ENCODE measurements around the gene CCDC191. TPM values are rescaled to one million over a fixed set of nuclear protein-coding genes. Genes with fewer than 3 reads are reported as not detected.

CCDC191 gene
- total RNA-seq, 2 experiments from 2014 or later = 4.2 to 5.0 TPM

- no peaks in the 10 kb centered on the region for H3K4me1 ChIP-seq (ENCODE audit: insufficient read depth, low read length, poor library complexity, severe bottlenecking)
- no peaks in the 10 kb centered on the region for H3K9me3 ChIP-seq (ENCODE audit: low read length)
- no peak overlapping the region for H3K4me3 ChIP-seq (ENCODE audit: low read depth, low read length, poor library complexity, severe bottlenecking)
- H3K9me2 ChIP-seq (ENCODE audit: insufficient read depth, low read length) = no peaks in the 10 kb centered on the region
- H3K4me2 ChIP-seq (ENCODE audit: low read length) = no peak overlapping the region
- no peak for DNase-seq (ENCODE audit: low spot score)
- no peaks in the 10 kb centered on the region for H3K79me2 ChIP-seq (ENCODE audit: insufficient read depth, low read depth, low read length)
- intact Hi-C loops (cut with micrococcal nuclease; ENCODE audit: unreplicated experiment) = no loop called here
- no peak for TF ChIP-seq EZH2phosphoT487 (IDR thresholded peaks at IDR 0.05; ENCODE audit: borderline replicate concordance, low read depth, low read length)
- no peak for TF ChIP-seq CTCF (conservative IDR thresholded peaks at IDR 0.05; ENCODE audit: low read length)
- no peak overlapping the region for H3K27ac ChIP-seq (ENCODE audit: low read depth, low read length, poor library complexity, severe bottlenecking)
- ChIA-PET CTCF (ENCODE audit: unreplicated experiment) (no interaction called here), POLR2A (no interaction called here)
- H3K36me3 ChIP-seq (ENCODE audit: insufficient read depth, low read length) = no peaks in the 10 kb centered on the region
- no peaks in the 10 kb centered on the region for H4K20me1 ChIP-seq (ENCODE audit: insufficient read depth, low read length)
- no peak overlapping the region for H2AFZ ChIP-seq (ENCODE audit: low read length)
- BruUV-seq (replicated peaks) = no TSS peak
These were observed 21.4 kb downstream of the CCDC191 start for GRCh38 chr3:114034787-114035545.

- Histone ChIP-seq H3K4me2 (ENCODE audit: low read length) (no peak overlapping the region), H3K9me2 (ENCODE audit: insufficient read depth, low read length) (no peaks in the 10 kb centered on the region), H3K27ac (ENCODE audit: low read depth, low read length, poor library complexity, severe bottlenecking) (no peak overlapping the region), H3K9me3 (ENCODE audit: low read length) (no peaks in the 10 kb centered on the region), H2AFZ (ENCODE audit: low read length) (no peak overlapping the region), H3K4me3 (ENCODE audit: low read depth, low read length, poor library complexity, severe bottlenecking) (no peak overlapping the region), H4K20me1 (ENCODE audit: insufficient read depth, low read length) (no peaks in the 10 kb centered on the region), H3K36me3 (ENCODE audit: insufficient read depth, low read length) (no peaks in the 10 kb centered on the region), H3K79me2 (ENCODE audit: insufficient read depth, low read depth, low read length) (no peaks in the 10 kb centered on the region), H3K4me1 (ENCODE audit: insufficient read depth, low read length, poor library complexity, severe bottlenecking) (no peaks in the 10 kb centered on the region)
- no TSS peak for BruUV-seq (replicated peaks)
- no peak for TF ChIP-seq CTCF (conservative IDR thresholded peaks at IDR 0.05; ENCODE audit: low read length)
- no peak for TF ChIP-seq EZH2phosphoT487 (IDR thresholded peaks at IDR 0.05; ENCODE audit: borderline replicate concordance, low read depth, low read length)
- POLR2A ChIA-PET = interaction anchor here (0.6 kb wide), 1 partner anchor 22 kb away, joined by 3 read pairs; no protein-coding TSS in a partner anchor
- intact Hi-C loops (cut with micrococcal nuclease; ENCODE audit: unreplicated experiment) = no loop called here
- DNase-seq (ENCODE audit: low spot score) = no peak
- CTCF ChIA-PET (ENCODE audit: unreplicated experiment) = no interaction called here
These were observed 22.1 kb downstream of the CCDC191 start for GRCh38 chr3:114034211-114034610.

- intact Hi-C loops (cut with micrococcal nuclease; ENCODE audit: unreplicated experiment) = no loop called here
- BruUV-seq (replicated peaks) = no TSS peak
These were observed 22.6 kb downstream of the CCDC191 start for GRCh38 chr3:114033721-114034120.

More at GRCh38 chr3:114033721-114034120, 22.6 kb downstream of the CCDC191 start:
- Histone ChIP-seq H3K4me2 (ENCODE audit: low read length) (no peak overlapping the region), H3K4me1 (ENCODE audit: insufficient read depth, low read length, poor library complexity, severe bottlenecking) (no peaks in the 10 kb centered on the region), H3K9me2 (ENCODE audit: insufficient read depth, low read length) (no peaks in the 10 kb centered on the region), H3K36me3 (ENCODE audit: insufficient read depth, low read length) (no peaks in the 10 kb centered on the region), H3K4me3 (ENCODE audit: low read depth, low read length, poor library complexity, severe bottlenecking) (no peak overlapping the region), H2AFZ (ENCODE audit: low read length) (no peak overlapping the region), H4K20me1 (ENCODE audit: insufficient read depth, low read length) (no peaks in the 10 kb centered on the region), H3K79me2 (ENCODE audit: insufficient read depth, low read depth, low read length) (no peaks in the 10 kb centered on the region), H3K27ac (ENCODE audit: low read depth, low read length, poor library complexity, severe bottlenecking) (no peak overlapping the region), H3K9me3 (ENCODE audit: low read length) (no peaks in the 10 kb centered on the region)
- POLR2A ChIA-PET = interaction anchor here (0.6 to 0.8 kb wide), 2 partner anchors 22 to 27 kb away, joined by 3 read pairs; no protein-coding TSS in a partner anchor
- no peak for DNase-seq (ENCODE audit: low spot score)
- TF ChIP-seq CTCF (conservative IDR thresholded peaks at IDR 0.05; ENCODE audit: low read length) (no peak), EZH2phosphoT487 (IDR thresholded peaks at IDR 0.05; ENCODE audit: borderline replicate concordance, low read depth, low read length) (no peak)
- CTCF ChIA-PET (ENCODE audit: unreplicated experiment) = no interaction called here

All from OCI-LY7 (cell line).